HepG2 (cell line): ENCODE measurements around the gene RAB40C. TPM values are rescaled to one million over a fixed set of nuclear protein-coding genes. Genes with fewer than 3 reads are reported as not detected.
A peak's percentile ranks its signal among the peaks of the same experiment; 100 is the strongest.

Source experiments
- ERF ChIP-seq: IDR thresholded peaks from 2 replicates; pipeline ENCODE4 v1.6.1; 2018; ENCODE audit warnings: missing biosample characterization, missing genetic modification reagents
- JUNB ChIP-seq: sonication (generic); formaldehyde crosslinking; IDR thresholded peaks from 2 replicates; pipeline ENCODE4 v1.8.0; 2022; ENCODE audit warnings: missing genetic modification reagents, mild to moderate bottlenecking, borderline replicate concordance
- MIER3 ChIP-seq: IDR thresholded peaks from 2 replicates; pipeline ENCODE4 v1.6.1; 2016; ENCODE audit warnings: missing compliant biosample characterization, borderline replicate concordance
- MIXL1 ChIP-seq: IDR thresholded peaks from 2 replicates; pipeline ENCODE4 v1.6.1; 2016
- NFIC ChIP-seq: IDR thresholded peaks from 2 replicates; pipeline ENCODE4 v1.6.1; 2012; ENCODE audit warnings: mild to moderate bottlenecking, low read length, inconsistent platforms
- POLR2G ChIP-seq: fragments of 200-400 bp; formaldehyde crosslinking; IDR thresholded peaks from 2 replicates; pipeline ENCODE4 v1.6.1; 2018; ENCODE audit warnings: mild to moderate bottlenecking, low read depth, low read length, moderate library complexity
- RAD51 ChIP-seq: fragments of 450-650 bp; IDR thresholded peaks from 2 replicates; pipeline ENCODE4 v1.6.1; 2016; ENCODE audit warnings: borderline replicate concordance
- SOX5 ChIP-seq: IDR thresholded peaks from 2 replicates; pipeline ENCODE4 v1.6.1; 2016; ENCODE audit warnings: borderline replicate concordance
- ZBTB7B ChIP-seq: sonication (generic); formaldehyde crosslinking; IDR thresholded peaks from 2 replicates; pipeline ENCODE4 v1.4.0; 2020; ENCODE audit warnings: missing genetic modification reagents
- ZFX ChIP-seq: sonication (generic); formaldehyde crosslinking; IDR thresholded peaks from 2 replicates; pipeline ENCODE4 v1.4.0; 2020; ENCODE audit warnings: mild to moderate bottlenecking, low read depth, missing genetic modification reagents, moderate library complexity
- ZNF20 ChIP-seq: sonication (generic); formaldehyde crosslinking; IDR thresholded peaks from 2 replicates; pipeline ENCODE4 v1.4.0; 2020; ENCODE audit warnings: mild to moderate bottlenecking, moderate library complexity, missing genetic modification reagents
- ZNF235 ChIP-seq: sonication (generic); formaldehyde crosslinking; IDR thresholded peaks from 2 replicates; pipeline ENCODE4 v1.8.1; 2023; ENCODE audit warnings: mild to moderate bottlenecking, missing genetic modification reagents, borderline replicate concordance
- ZNF382 ChIP-seq: sonication (generic); formaldehyde crosslinking; IDR thresholded peaks from 2 replicates; pipeline ENCODE4 v1.5.0; 2020; ENCODE audit warnings: missing genetic modification reagents, mild to moderate bottlenecking, borderline replicate concordance
- ZNF570 ChIP-seq: sonication (generic); formaldehyde crosslinking; IDR thresholded peaks from 2 replicates; pipeline ENCODE4 v1.4.0; 2020; ENCODE audit warnings: mild to moderate bottlenecking, missing genetic modification reagents, borderline replicate concordance
- polyA plus RNA-seq, 8 experiments: library from polyadenylated mRNA; depleted of rRNA in 3 of 8; stranded (reverse) in 7 of 8; unstranded in 1 of 8; fragments of >200 nt; fragmentation: Illumina TruSeq in 4 of 8; extraction: Trizol in 4 of 8; gene quantifications; 2 replicates each; pipeline versions ENCODE4 v1.2.1 to v1.2.3, GENCODE V29; 2011 to 2016; ENCODE audit warnings: low read depth in 4 of 8, missing spikeins in 1 of 8, mixed read lengths in 1 of 8; ENCODE audit not compliant: insufficient read depth in 1 of 8
- total RNA-seq, 5 experiments: library from RNA; depleted of rRNA; stranded (reverse); fragments of >200 nt; fragmentation: Illumina TruSeq; extraction: Trizol; gene quantifications; 2 replicates each; pipeline ENCODE4 v1.2.3, GENCODE V29; 2016; ENCODE audit warnings: low read depth in 1 of 5
- TF ChIP-seq, protein P1 (sequence below): sonication (generic); formaldehyde crosslinking; IDR thresholded peaks from 2 replicates; pipeline ENCODE4 v1.5.1; 2020; ENCODE audit warnings: missing genetic modification reagents, mild to moderate bottlenecking, borderline replicate concordance
- TF ChIP-seq, protein P2 (sequence below): sonication (generic); formaldehyde crosslinking; IDR thresholded peaks from 2 replicates; pipeline ENCODE4 v1.4.0; 2020; ENCODE audit warnings: missing genetic modification reagents, borderline replicate concordance
- TF ChIP-seq, protein P3 (sequence below): sonication (generic); formaldehyde crosslinking; IDR thresholded peaks from 2 replicates; pipeline ENCODE4; 2020; ENCODE audit warnings: missing genetic modification reagents, mild to moderate bottlenecking, borderline replicate concordance

Gene RAB40C
- total and polyA plus RNA-seq, 2 of the 13 experiments (the other 11 are each of a cell fraction or from before 2014, with no cell fraction given), result 7.7 to 11.5 TPM

DNA sequence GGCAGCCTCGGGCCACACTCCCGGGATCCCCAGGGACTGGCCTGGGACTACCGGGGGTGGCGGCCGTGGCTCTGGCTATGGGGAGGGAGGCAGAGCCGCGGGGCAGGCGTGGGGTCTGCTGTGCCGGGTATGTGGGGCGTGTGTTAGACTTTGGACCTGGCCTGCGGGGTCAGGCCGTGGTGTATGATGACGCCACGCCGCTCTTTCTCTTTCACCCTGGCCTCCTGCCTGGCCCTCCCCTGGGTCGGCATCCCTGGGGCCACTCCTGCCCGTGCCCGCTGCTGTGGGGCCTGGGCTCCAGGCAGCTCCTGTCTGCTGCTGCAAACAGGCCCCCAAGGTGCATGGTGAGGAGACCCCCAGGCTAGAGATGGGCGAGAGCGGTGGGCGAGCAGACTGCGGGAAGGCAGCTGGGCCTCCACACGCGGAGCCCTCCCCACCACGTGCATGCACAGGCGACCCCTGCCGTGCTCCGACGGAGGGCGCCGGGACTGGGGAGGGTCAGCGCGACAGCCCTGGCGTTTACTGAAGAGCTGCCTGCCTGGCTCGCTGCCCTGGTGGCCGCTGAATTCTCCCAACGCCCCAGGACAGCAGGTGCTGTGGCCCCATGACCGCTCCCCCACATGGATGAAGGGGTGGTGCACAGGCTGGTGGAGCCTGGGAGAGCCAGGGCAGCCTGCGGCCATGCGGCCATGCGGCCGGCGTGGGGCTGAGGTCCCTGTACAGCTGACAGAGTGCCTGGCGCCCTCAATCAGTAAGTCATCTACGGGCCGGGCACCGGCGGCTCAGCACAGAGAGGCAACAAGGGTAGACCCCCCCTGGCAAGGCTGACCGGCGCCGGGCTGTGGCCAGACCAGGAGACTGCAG, 46.3 kb upstream of the RAB40C start (continued):
- TF ChIP-seq, protein P1, sequence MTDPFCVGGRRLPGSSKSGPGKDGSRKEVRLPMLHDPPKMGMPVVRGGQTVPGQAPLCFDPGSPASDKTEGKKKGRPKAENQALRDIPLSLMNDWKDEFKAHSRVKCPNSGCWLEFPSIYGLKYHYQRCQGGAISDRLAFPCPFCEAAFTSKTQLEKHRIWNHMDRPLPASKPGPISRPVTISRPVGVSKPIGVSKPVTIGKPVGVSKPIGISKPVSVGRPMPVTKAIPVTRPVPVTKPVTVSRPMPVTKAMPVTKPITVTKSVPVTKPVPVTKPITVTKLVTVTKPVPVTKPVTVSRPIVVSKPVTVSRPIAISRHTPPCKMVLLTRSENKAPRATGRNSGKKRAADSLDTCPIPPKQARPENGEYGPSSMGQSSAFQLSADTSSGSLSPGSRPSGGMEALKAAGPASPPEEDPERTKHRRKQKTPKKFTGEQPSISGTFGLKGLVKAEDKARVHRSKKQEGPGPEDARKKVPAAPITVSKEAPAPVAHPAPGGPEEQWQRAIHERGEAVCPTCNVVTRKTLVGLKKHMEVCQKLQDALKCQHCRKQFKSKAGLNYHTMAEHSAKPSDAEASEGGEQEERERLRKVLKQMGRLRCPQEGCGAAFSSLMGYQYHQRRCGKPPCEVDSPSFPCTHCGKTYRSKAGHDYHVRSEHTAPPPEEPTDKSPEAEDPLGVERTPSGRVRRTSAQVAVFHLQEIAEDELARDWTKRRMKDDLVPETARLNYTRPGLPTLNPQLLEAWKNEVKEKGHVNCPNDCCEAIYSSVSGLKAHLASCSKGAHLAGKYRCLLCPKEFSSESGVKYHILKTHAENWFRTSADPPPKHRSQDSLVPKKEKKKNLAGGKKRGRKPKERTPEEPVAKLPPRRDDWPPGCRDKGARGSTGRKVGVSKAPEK (CRISPR knock-in tag), result no peak
- TF ChIP-seq ERF (CRISPR knock-in tag), result peak; percentile 43; the same call in 1 of the 2 replicates
- no peak for TF ChIP-seq MIER3 (CRISPR knock-in tag)
- no peak for TF ChIP-seq ZNF235
- TF ChIP-seq ZNF382 (CRISPR knock-in tag), result no peak
- no peak for TF ChIP-seq NFIC
- no peak for TF ChIP-seq RAD51
- TF ChIP-seq ZNF20, result no peak
- TF ChIP-seq SOX5, result no peak; the same call in 1 of the 2 replicates
- TF ChIP-seq, protein P2, sequence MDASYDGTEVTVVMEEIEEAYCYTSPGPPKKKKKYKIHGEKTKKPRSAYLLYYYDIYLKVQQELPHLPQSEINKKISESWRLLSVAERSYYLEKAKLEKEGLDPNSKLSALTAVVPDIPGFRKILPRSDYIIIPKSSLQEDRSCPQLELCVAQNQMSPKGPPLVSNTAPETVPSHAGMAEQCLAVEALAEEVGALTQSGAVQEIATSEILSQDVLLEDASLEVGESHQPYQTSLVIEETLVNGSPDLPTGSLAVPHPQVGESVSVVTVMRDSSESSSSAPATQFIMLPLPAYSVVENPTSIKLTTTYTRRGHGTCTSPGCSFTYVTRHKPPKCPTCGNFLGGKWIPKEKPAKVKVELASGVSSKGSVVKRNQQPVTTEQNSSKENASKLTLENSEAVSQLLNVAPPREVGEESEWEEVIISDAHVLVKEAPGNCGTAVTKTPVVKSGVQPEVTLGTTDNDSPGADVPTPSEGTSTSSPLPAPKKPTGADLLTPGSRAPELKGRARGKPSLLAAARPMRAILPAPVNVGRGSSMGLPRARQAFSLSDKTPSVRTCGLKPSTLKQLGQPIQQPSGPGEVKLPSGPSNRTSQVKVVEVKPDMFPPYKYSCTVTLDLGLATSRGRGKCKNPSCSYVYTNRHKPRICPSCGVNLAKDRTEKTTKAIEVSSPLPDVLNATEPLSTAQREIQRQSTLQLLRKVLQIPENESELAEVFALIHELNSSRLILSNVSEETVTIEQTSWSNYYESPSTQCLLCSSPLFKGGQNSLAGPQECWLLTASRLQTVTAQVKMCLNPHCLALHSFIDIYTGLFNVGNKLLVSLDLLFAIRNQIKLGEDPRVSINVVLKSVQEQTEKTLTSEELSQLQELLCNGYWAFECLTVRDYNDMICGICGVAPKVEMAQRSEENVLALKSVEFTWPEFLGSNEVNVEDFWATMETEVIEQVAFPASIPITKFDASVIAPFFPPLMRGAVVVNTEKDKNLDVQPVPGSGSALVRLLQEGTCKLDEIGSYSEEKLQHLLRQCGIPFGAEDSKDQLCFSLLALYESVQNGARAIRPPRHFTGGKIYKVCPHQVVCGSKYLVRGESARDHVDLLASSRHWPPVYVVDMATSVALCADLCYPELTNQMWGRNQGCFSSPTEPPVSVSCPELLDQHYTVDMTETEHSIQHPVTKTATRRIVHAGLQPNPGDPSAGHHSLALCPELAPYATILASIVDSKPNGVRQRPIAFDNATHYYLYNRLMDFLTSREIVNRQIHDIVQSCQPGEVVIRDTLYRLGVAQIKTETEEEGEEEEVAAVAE (CRISPR knock-in tag), result no peak
- no peak for TF ChIP-seq ZNF570
- TF ChIP-seq ZBTB7B (CRISPR knock-in tag), result peak; percentile 87
- no peak for TF ChIP-seq MIXL1 (CRISPR knock-in tag)
- TF ChIP-seq ZFX, result peak; percentile 88
- TF ChIP-seq, protein P3, sequence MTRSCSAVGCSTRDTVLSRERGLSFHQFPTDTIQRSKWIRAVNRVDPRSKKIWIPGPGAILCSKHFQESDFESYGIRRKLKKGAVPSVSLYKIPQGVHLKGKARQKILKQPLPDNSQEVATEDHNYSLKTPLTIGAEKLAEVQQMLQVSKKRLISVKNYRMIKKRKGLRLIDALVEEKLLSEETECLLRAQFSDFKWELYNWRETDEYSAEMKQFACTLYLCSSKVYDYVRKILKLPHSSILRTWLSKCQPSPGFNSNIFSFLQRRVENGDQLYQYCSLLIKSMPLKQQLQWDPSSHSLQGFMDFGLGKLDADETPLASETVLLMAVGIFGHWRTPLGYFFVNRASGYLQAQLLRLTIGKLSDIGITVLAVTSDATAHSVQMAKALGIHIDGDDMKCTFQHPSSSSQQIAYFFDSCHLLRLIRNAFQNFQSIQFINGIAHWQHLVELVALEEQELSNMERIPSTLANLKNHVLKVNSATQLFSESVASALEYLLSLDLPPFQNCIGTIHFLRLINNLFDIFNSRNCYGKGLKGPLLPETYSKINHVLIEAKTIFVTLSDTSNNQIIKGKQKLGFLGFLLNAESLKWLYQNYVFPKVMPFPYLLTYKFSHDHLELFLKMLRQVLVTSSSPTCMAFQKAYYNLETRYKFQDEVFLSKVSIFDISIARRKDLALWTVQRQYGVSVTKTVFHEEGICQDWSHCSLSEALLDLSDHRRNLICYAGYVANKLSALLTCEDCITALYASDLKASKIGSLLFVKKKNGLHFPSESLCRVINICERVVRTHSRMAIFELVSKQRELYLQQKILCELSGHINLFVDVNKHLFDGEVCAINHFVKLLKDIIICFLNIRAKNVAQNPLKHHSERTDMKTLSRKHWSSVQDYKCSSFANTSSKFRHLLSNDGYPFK (CRISPR knock-in tag), result peak; percentile 51; the same call in 1 of the 2 replicates
- peak; percentile 46; the same call in 1 of the 2 replicates for TF ChIP-seq POLR2G
- no peak for TF ChIP-seq JUNB (CRISPR knock-in tag)
